ENCODE results near the gene KLF17. TPM values are rescaled to one million over a fixed set of nuclear protein-coding genes. Genes with fewer than 3 reads are reported as not detected.

KLF17 gene
- polyA plus RNA-seq, 3 donors, result not detected

DNA sequence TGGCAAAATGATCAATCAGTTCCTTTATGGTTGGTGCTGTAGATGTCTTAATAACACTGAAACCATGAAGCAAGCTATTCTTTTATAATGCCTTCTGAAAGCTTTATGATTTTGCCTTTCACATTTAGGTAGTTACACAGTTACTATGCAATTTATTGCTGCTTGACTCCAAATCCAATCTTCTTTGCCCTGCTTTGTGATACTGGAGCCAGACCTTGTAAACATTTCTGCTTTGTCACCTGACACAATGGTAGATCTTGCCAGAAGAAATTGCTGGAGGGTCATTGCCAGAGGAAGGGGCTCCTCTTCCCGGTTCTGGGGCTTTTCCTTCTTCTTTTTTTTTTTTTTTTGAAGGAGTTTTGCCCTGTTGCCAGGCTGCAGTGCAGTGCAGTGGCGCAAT, 40.5 kb upstream of the KLF17 start:
- H3K27me3 Mint-ChIP-seq (ENCODE audit: low read depth in 3 of 3), result peaks cover 0 to 4% (median 1%) of the 10 kb centered on the region in 3 donors
- no peaks in the 10 kb centered on the region for H3K9me3 Mint-ChIP-seq
- 29% methylated on average over 1 of the region's 2 CpGs for WGBS (ENCODE audit: insufficient coverage)

DNA sequence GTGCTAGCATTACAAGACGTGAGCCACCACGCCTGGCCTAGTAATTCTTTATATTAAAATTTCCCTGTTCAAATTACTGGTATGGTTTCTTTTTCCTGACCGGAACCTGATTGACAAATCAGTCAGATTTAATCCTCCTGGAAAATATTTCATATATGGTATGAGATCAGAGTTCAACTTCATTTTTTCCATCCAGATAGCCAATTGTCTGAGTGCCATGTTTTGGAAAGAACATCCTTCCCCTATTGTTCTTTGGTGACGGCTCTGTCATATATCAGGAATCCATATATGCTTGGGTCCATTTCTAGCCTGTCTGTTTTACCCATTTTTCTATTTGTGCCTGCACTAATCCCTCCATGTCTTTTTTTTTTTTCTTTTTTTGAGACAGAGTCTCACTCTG, 39.1 kb upstream of the KLF17 start:
- no peak overlapping the region for H3K27ac ChIP-seq (ENCODE audit: low read depth in 1 of 2, low read length in 2 of 2)
- H3K9me3 ChIP-seq (replicated peaks in 1 of 2; ENCODE audit: control insufficient read depth in 1 of 2, insufficient read depth in 1 of 2, low read length in 2 of 2), result no peaks in the 10 kb centered on the region
- no peaks in the 10 kb centered on the region for H3K79me2 ChIP-seq (ENCODE audit: insufficient read depth, low read length)
- no peak for DNase-seq
- H2AFZ ChIP-seq (ENCODE audit: insufficient read depth, low read depth, low read length, poor library complexity, severe bottlenecking), result no peak overlapping the region
- Mint-ChIP-seq H3K4me1 (peaks cover 2% of the 10 kb centered on the region), H3K27ac (no peak overlapping the region), H3K36me3 (no peaks in the 10 kb centered on the region), H3K4me3 (no peak overlapping the region), H3K9me3 (no peaks in the 10 kb centered on the region), H3K27me3 (ENCODE audit: low read depth in 3 of 3) (peaks cover 0 to 4% (median 1%) of the 10 kb centered on the region in 3 donors)
- TF ChIP-seq, protein P1, sequence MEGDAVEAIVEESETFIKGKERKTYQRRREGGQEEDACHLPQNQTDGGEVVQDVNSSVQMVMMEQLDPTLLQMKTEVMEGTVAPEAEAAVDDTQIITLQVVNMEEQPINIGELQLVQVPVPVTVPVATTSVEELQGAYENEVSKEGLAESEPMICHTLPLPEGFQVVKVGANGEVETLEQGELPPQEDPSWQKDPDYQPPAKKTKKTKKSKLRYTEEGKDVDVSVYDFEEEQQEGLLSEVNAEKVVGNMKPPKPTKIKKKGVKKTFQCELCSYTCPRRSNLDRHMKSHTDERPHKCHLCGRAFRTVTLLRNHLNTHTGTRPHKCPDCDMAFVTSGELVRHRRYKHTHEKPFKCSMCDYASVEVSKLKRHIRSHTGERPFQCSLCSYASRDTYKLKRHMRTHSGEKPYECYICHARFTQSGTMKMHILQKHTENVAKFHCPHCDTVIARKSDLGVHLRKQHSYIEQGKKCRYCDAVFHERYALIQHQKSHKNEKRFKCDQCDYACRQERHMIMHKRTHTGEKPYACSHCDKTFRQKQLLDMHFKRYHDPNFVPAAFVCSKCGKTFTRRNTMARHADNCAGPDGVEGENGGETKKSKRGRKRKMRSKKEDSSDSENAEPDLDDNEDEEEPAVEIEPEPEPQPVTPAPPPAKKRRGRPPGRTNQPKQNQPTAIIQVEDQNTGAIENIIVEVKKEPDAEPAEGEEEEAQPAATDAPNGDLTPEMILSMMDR (IDR thresholded peaks at IDR 0.05), result no peak
- no peaks in the 10 kb centered on the region for H3K27me3 ChIP-seq (ENCODE audit: control insufficient read depth in 2 of 2, insufficient read depth in 2 of 2, low read length in 2 of 2)
- no peak overlapping the region for H3K9ac ChIP-seq (ENCODE audit: insufficient read depth, low read length, poor library complexity, severe bottlenecking)
- 86% methylated on average over 1 of the region's 4 CpGs for WGBS (ENCODE audit: insufficient coverage)
- H3K4me3 ChIP-seq (replicated peaks in 1 of 3; ENCODE audit: low read depth in 2 of 3, low read length in 3 of 3), result no peak overlapping the region
- H4K20me1 ChIP-seq (ENCODE audit: insufficient read depth, low read length), result no peaks in the 10 kb centered on the region
- peaks cover 0 to 6% of the 10 kb centered on the region in 2 donors for H3K4me1 ChIP-seq (ENCODE audit: control insufficient read depth in 1 of 2, insufficient read depth in 2 of 2, low read length in 2 of 2)
- no peaks in the 10 kb centered on the region for H3K36me3 ChIP-seq (replicated peaks in 1 of 2; ENCODE audit: control insufficient read depth in 1 of 2, insufficient read depth in 2 of 2, low read length in 2 of 2)
- H3K4me2 ChIP-seq (replicated peaks; ENCODE audit: extremely low read depth, low read length, poor library complexity, severe bottlenecking), result no peak overlapping the region
- intact Hi-C loops (cut with micrococcal nuclease), result no loop called here

More for the DNA sequence above, 40.5 kb upstream of the KLF17 start:
- no peaks in the 10 kb centered on the region for H3K36me3 Mint-ChIP-seq
- H3K79me2 ChIP-seq (ENCODE audit: insufficient read depth, low read length), result no peaks in the 10 kb centered on the region
- no peak overlapping the region for H2AFZ ChIP-seq (ENCODE audit: insufficient read depth, low read depth, low read length, poor library complexity, severe bottlenecking)
- H3K4me1 ChIP-seq (ENCODE audit: control insufficient read depth in 1 of 2, insufficient read depth in 2 of 2, low read length in 2 of 2), result peaks cover 6 to 12% of the 10 kb centered on the region in 2 donors
- no peak overlapping the region for H3K4me3 Mint-ChIP-seq
- no peak overlapping the region for H3K9ac ChIP-seq (ENCODE audit: insufficient read depth, low read length, poor library complexity, severe bottlenecking)
- H3K27me3 ChIP-seq (ENCODE audit: control insufficient read depth in 2 of 2, insufficient read depth in 2 of 2, low read length in 2 of 2), result no peaks in the 10 kb centered on the region
- H3K9me3 ChIP-seq (replicated peaks in 1 of 2; ENCODE audit: control insufficient read depth in 1 of 2, insufficient read depth in 1 of 2, low read length in 2 of 2), result no peaks in the 10 kb centered on the region
- H4K20me1 ChIP-seq (ENCODE audit: insufficient read depth, low read length), result no peaks in the 10 kb centered on the region
- intact Hi-C loops (cut with micrococcal nuclease), result no loop called here
- H3K4me3 ChIP-seq (replicated peaks in 1 of 3; ENCODE audit: low read depth in 2 of 3, low read length in 3 of 3), result no peak overlapping the region
- no peak overlapping the region for H3K27ac Mint-ChIP-seq
- H3K4me1 Mint-ChIP-seq, result peaks cover 15% of the 10 kb centered on the region
- H3K4me2 ChIP-seq (replicated peaks; ENCODE audit: extremely low read depth, low read length, poor library complexity, severe bottlenecking), result no peak overlapping the region
- no peaks in the 10 kb centered on the region for H3K36me3 ChIP-seq (replicated peaks in 1 of 2; ENCODE audit: control insufficient read depth in 1 of 2, insufficient read depth in 2 of 2, low read length in 2 of 2)
- TF ChIP-seq, protein P1 (IDR thresholded peaks at IDR 0.05), result no peak
- no peak overlapping the region for H3K27ac ChIP-seq (ENCODE audit: low read depth in 1 of 2, low read length in 2 of 2)
- no peak for DNase-seq

Data from CD14-positive monocyte (primary cell).